MM.1S (cell line): ENCODE data around the gene BMAL1.

ENCODE experiments used
- EZH2phosphoT487 ChIP-seq: fragments of 300-600 bp; sonication (generic); IDR thresholded peaks from 2 replicates; pipeline ENCODE4 v1.6.1; 2018; ENCODE audit warnings: antibody characterized with exemption, low read length
- TF ChIP-seq, protein P1 (sequence below): fragments of 300-600 bp; sonication (generic); IDR thresholded peaks from 2 replicates; pipeline ENCODE4 v1.5.1; 2016; ENCODE audit warnings: antibody characterized with exemption, low read length, mixed read lengths

DNA sequence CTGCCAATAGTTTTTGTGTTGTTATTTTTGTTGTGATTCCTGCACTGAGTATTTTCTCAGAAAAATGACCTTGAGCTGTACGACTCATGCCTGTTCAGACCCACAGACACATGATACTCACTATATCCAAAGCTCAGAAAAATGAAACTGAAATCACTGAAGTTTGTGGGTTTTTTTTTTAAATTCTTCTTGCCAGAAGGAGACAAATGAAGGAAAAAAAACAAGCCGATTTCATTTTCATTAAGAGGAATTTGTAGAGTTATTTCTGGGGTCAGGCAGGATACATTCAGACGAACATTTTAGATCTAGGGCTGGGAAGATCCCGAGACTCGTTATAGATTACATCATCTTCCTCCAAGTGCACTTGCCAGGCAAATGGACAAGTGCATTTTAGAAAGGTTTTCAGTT lies 60.4 kb downstream of the BMAL1 start:
- TF ChIP-seq, protein P1, sequence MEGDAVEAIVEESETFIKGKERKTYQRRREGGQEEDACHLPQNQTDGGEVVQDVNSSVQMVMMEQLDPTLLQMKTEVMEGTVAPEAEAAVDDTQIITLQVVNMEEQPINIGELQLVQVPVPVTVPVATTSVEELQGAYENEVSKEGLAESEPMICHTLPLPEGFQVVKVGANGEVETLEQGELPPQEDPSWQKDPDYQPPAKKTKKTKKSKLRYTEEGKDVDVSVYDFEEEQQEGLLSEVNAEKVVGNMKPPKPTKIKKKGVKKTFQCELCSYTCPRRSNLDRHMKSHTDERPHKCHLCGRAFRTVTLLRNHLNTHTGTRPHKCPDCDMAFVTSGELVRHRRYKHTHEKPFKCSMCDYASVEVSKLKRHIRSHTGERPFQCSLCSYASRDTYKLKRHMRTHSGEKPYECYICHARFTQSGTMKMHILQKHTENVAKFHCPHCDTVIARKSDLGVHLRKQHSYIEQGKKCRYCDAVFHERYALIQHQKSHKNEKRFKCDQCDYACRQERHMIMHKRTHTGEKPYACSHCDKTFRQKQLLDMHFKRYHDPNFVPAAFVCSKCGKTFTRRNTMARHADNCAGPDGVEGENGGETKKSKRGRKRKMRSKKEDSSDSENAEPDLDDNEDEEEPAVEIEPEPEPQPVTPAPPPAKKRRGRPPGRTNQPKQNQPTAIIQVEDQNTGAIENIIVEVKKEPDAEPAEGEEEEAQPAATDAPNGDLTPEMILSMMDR = no peak
- no peak for TF ChIP-seq EZH2phosphoT487
